ENCODE data around the gene TM7SF2.

Gene TM7SF2

GRCh38 chr11:65109231-65110198 lies 2.2 kb upstream of the TM7SF2 start:
- no peak overlapping the region for H3K27ac ChIP-seq
- H3K36me3 ChIP-seq (replicated peaks): peaks cover 2% of the 10 kb centered on the region
- H3K27me3 ChIP-seq (replicated peaks): no peaks in the 10 kb centered on the region
- in situ Hi-C loops (cut with HindIII; ENCODE audit: low pct_ligation_motif_present, low sequenced_read_pairs): no loop called here
- no peak overlapping the region for H3K4me3 ChIP-seq (ENCODE audit: low read depth, low read length)
- no peak for TF ChIP-seq CTCF (IDR thresholded peaks at IDR 0.05; ENCODE audit: low read depth, low read length, missing control alignments)
- no peak for DNase-seq

- no peaks in the 10 kb centered on the region for H3K27me3 ChIP-seq (replicated peaks)
- DNase-seq: peak; percentile 76
- no peak overlapping the region for H3K27ac ChIP-seq
- peak; percentile 98 for TF ChIP-seq CTCF (IDR thresholded peaks at IDR 0.05; ENCODE audit: low read depth, low read length, missing control alignments)
- peaks cover 2% of the 10 kb centered on the region for H3K36me3 ChIP-seq (replicated peaks)
- H3K4me3 ChIP-seq (ENCODE audit: low read depth, low read length): no peak overlapping the region
- in situ Hi-C loops (cut with HindIII; ENCODE audit: low pct_ligation_motif_present, low sequenced_read_pairs): no loop called here
Measured at GRCh38 chr11:65110354-65110861, 1.3 kb upstream of the TM7SF2 start.

GRCh38 chr11:65111159-65111743 lies 421 bp upstream of the TM7SF2 start:
- DNase-seq: no peak
- in situ Hi-C loops (cut with HindIII; ENCODE audit: low pct_ligation_motif_present, low sequenced_read_pairs): no loop called here
- no peak overlapping the region for H3K27ac ChIP-seq
- no peak overlapping the region for H3K4me3 ChIP-seq (ENCODE audit: low read depth, low read length)
- H3K36me3 ChIP-seq (replicated peaks): peaks cover 9% of the 10 kb centered on the region
- H3K27me3 ChIP-seq (replicated peaks): no peaks in the 10 kb centered on the region
- no peak for TF ChIP-seq CTCF (IDR thresholded peaks at IDR 0.05; ENCODE audit: low read depth, low read length, missing control alignments)

- no peaks in the 10 kb centered on the region for H3K27me3 ChIP-seq (replicated peaks)
- no peak overlapping the region for H3K27ac ChIP-seq
- DNase-seq: no peak
- H3K4me3 ChIP-seq (ENCODE audit: low read depth, low read length): peak overlapping the region; percentile 56
- in situ Hi-C loops (cut with HindIII; ENCODE audit: low pct_ligation_motif_present, low sequenced_read_pairs): no loop called here
- peak; percentile 63 for TF ChIP-seq CTCF (IDR thresholded peaks at IDR 0.05; ENCODE audit: low read depth, low read length, missing control alignments)
- H3K36me3 ChIP-seq (replicated peaks): peaks cover 9% of the 10 kb centered on the region
Measured at GRCh38 chr11:65112546-65113360, 1.1 kb downstream of the TM7SF2 start.

GRCh38 chr11:65113361-65113756 lies 1.7 kb downstream of the TM7SF2 start:
- no peak for TF ChIP-seq CTCF (IDR thresholded peaks at IDR 0.05; ENCODE audit: low read depth, low read length, missing control alignments)
- no peak overlapping the region for H3K27ac ChIP-seq
- H3K36me3 ChIP-seq (replicated peaks): peaks cover 15% of the 10 kb centered on the region
- in situ Hi-C loops (cut with HindIII; ENCODE audit: low pct_ligation_motif_present, low sequenced_read_pairs): no loop called here
- peak overlapping the region; percentile 56 for H3K4me3 ChIP-seq (ENCODE audit: low read depth, low read length)
- H3K27me3 ChIP-seq (replicated peaks): no peaks in the 10 kb centered on the region
- DNase-seq: no peak
